Activated T-cell treated with anti-CD3 and anti-CD28 coated beads, Interleukin-2, amount 50 U/mL, for 72 hours (primary cell): ENCODE data around the gene SYNPR. TPM values are rescaled to one million over a fixed set of nuclear protein-coding genes. Genes with fewer than 3 reads are reported as not detected.

Experiments used
- ATAC-seq, 2 donors: fragments of 150-1000 bp; cut with Tn5 transposase; replicated peaks in 1 of 2; 2 replicates each; pipeline ENCODE4 v1.10.0; 2021; ENCODE audit warnings: moderate library complexity in 2 of 2, mild to moderate bottlenecking in 1 of 2
- DNase-seq, 2 donors: peaks; one replicate each; pipeline ENCODE4 v3.0.0; 2021 to 2022; ENCODE audit warnings: mixed read lengths in 1 of 2
- H3K27ac Mint-ChIP-seq: one replicate; pipeline ENCODE4 v1.8.0; 2022; ENCODE audit warnings: mild to moderate bottlenecking, moderate library complexity, mixed read lengths
- H3K27me3 Mint-ChIP-seq: one replicate; pipeline ENCODE4 v1.8.0; 2022; ENCODE audit warnings: low read depth, mixed read lengths
- H3K36me3 Mint-ChIP-seq, 2 donors: one replicate each; pipeline ENCODE4 v1.8.0; 2022; ENCODE audit warnings: mixed read lengths in 2 of 2, mild to moderate bottlenecking in 1 of 2; ENCODE audit not compliant: insufficient read depth in 2 of 2
- H3K4me1 Mint-ChIP-seq: one replicate; pipeline ENCODE4 v1.8.0; 2022; ENCODE audit warnings: low read depth, mixed read lengths
- H3K4me3 Mint-ChIP-seq, 2 donors: one replicate each; pipeline ENCODE4 v1.8.0; 2022; ENCODE audit warnings: mild to moderate bottlenecking in 2 of 2, mixed read lengths in 2 of 2, moderate library complexity in 2 of 2
- H3K9me3 Mint-ChIP-seq, 2 donors: one replicate each; pipeline ENCODE4 v1.8.0; 2022; ENCODE audit warnings: mixed read lengths in 2 of 2
- total RNA-seq, 2 donors: library from RNA; stranded (reverse); gene quantifications; one replicate each; pipeline ENCODE4 v1.2.3, GENCODE V29; 2022

SYNPR gene
- total RNA-seq, 2 donors from 2014 or later = not detected

DNA sequence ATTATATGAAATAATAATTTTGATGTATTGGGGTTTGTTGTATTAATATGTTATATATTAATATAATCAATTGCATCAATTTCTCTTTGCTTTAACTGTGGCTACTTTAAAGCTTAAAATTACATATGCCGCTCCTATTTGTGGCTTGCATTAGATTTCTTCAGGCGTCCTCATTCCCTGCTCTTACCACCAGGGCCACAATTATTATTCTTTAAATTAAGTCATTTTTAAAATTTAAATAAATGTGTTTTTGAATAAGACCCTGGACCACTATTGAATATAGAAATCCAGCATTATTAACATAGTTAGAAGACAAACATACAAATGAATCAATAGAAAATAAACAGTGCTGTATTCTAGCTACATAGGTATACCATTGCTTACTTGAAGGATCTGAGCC lies 318.9 kb downstream of the SYNPR start:
- DNase-seq (no peak), ATAC-seq (no peak)
- Mint-ChIP-seq H3K36me3 (no peaks in the 10 kb centered on the region), H3K4me1 (no peaks in the 10 kb centered on the region), H3K27me3 (no peaks in the 10 kb centered on the region), H3K27ac (no peak overlapping the region), H3K9me3 (peaks cover 0 to 2% of the 10 kb centered on the region in 2 donors), H3K4me3 (no peak overlapping the region)

DNA sequence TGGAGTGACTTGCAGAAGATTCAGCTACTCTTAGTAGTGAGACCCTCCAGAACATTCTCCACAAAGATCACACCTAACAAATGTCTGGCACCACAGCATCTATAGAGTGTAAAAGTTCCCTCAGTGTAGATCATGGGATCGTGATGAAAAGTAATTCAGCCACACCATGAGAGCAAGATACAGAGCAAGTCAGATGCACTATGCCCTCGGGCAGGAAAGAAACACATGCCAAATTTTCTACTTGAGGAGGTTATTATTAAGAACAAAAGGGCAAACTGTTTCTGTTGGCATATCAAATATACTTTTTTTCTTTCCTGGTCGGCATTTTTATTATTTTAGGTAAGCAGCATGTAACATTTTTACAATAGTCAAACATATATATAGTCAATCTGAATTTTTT lies 329.6 kb downstream of the SYNPR start:
- Mint-ChIP-seq H3K4me3 (no peak overlapping the region), H3K9me3 (no peaks in the 10 kb centered on the region), H3K4me1 (no peaks in the 10 kb centered on the region), H3K27me3 (no peaks in the 10 kb centered on the region), H3K36me3 (no peaks in the 10 kb centered on the region), H3K27ac (no peak overlapping the region)
- ATAC-seq (no peak), DNase-seq (no peak)

DNA sequence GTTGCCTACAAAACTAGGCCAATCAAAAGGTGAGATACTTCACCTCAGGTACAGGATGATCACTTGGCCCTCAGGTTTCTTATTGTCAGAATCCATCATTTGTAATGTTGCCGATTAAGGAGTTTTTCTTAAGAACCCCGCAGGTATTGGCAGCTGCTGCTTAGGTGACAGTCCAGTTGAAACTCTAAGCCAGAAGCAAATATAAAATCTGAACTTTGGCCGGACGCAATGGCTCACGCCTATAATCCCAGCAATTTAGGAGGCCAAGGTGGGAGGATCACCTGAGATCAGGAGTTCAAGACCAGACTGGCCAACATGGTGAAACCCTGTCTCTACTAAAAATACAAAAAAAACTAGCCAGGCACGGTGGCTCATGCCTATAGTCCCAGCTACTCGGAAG lies 331.3 kb downstream of the SYNPR start:
- no peaks in the 10 kb centered on the region for H3K9me3 Mint-ChIP-seq
- no peaks in the 10 kb centered on the region for H3K4me1 Mint-ChIP-seq
- no peak overlapping the region for H3K4me3 Mint-ChIP-seq
- no peak overlapping the region for H3K27ac Mint-ChIP-seq
- no peaks in the 10 kb centered on the region for H3K27me3 Mint-ChIP-seq
- ATAC-seq (no peak), DNase-seq (no peak)
- no peaks in the 10 kb centered on the region for H3K36me3 Mint-ChIP-seq

DNA sequence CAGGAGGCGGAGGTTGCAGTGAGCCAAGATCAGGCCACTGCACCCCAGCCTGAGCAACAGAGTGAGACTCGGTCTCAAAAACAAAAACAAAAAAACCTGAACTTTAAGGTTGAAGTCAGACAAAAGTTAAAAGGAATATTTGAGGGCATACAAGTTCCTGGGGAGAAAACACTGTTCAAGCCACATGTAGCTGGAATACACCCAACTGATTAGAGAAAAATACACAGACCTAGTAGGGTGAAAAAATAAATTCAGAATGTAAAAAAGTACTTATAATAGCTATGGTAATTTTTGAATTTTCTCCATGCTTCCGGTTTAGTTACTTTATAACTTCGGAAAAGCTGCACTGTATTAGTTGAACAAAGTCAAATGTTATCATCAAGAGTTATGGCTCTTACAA lies 331.7 kb downstream of the SYNPR start:
- H3K9me3 Mint-ChIP-seq = no peaks in the 10 kb centered on the region
- H3K36me3 Mint-ChIP-seq = no peaks in the 10 kb centered on the region
- ATAC-seq = no peak
- H3K4me1 Mint-ChIP-seq = no peaks in the 10 kb centered on the region
- no peak for DNase-seq
- H3K27me3 Mint-ChIP-seq = no peaks in the 10 kb centered on the region
- H3K27ac Mint-ChIP-seq = no peak overlapping the region
- H3K4me3 Mint-ChIP-seq = no peak overlapping the region

DNA sequence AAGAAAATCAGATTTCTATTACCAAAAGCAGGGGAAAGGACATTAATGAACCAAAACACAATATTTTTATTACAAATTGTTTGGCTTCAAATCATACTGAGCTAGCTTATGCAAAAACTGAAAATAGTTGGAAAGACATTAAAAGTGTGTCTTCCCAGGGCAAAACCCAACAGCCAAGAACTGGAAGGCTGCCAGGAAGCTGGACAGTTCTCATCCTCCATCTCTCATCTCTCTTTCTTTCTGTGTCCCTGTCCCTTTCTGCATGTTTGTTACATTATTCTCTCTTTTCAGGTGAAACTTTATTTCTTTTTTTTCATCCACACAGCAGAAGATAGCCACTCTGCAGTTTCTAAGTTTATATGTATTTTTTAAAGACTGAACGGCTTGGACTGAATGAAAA lies 333.3 kb downstream of the SYNPR start:
- Mint-ChIP-seq H3K9me3 (no peaks in the 10 kb centered on the region), H3K27me3 (no peaks in the 10 kb centered on the region)

DNA sequence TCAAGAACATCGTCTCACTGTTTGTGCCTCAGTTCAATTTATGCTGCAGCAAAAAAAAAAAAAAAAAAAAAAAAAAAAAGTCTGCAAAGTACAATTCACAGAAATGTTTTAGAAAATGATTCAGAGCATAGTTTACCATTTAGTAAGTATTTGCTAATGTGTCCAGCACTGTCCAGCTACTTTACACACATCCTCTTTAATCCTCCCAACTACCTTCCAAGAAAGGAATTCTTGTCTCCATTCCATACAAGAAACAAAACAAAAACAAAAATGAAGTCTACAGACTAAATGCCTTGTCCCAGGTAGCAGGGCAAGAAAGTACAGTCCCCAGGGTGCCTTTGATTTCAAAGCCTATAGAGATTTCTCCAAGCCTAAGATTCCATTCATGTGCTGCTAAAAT lies 335.5 kb downstream of the SYNPR start:
- H3K4me1 Mint-ChIP-seq = no peaks in the 10 kb centered on the region
- DNase-seq = no peak
- H3K27ac Mint-ChIP-seq = no peak overlapping the region
- ATAC-seq = no peak
- H3K4me3 Mint-ChIP-seq = no peak overlapping the region
- no peaks in the 10 kb centered on the region for H3K27me3 Mint-ChIP-seq
- H3K36me3 Mint-ChIP-seq = no peaks in the 10 kb centered on the region
- H3K9me3 Mint-ChIP-seq = no peaks in the 10 kb centered on the region

More for the DNA sequence above, 333.3 kb downstream of the SYNPR start:
- no peak for ATAC-seq
- no peak overlapping the region for H3K27ac Mint-ChIP-seq
- no peak overlapping the region for H3K4me3 Mint-ChIP-seq
- H3K36me3 Mint-ChIP-seq = no peaks in the 10 kb centered on the region
- H3K4me1 Mint-ChIP-seq = no peaks in the 10 kb centered on the region
- DNase-seq = no peak

DNA sequence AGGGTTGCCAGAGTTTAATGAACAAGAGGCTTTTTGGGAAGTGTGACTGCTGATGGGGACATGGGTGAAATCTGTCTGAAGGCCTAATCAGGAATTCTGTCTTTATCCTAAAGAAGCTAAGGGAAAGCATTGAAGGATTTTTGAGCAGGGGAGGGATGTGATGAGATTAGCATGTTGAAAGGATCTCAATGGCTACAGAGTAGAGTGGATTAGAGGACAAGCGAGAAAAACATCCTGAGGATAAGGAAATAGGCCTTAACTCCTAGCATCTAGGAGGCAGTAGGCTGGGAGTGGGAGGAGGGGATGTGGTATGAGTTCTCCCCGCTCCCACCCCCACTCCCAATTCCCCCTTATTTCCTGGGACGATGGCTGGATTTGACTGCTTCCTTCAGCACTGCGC lies 339.3 kb downstream of the SYNPR start:
- no peaks in the 10 kb centered on the region for H3K4me1 Mint-ChIP-seq
- no peak overlapping the region for H3K4me3 Mint-ChIP-seq
- no peak for DNase-seq
- no peaks in the 10 kb centered on the region for H3K36me3 Mint-ChIP-seq
- ATAC-seq = no peak
- H3K27me3 Mint-ChIP-seq = no peaks in the 10 kb centered on the region
- H3K9me3 Mint-ChIP-seq = peaks cover 0 to 3% of the 10 kb centered on the region in 2 donors
- H3K27ac Mint-ChIP-seq = no peak overlapping the region

DNA sequence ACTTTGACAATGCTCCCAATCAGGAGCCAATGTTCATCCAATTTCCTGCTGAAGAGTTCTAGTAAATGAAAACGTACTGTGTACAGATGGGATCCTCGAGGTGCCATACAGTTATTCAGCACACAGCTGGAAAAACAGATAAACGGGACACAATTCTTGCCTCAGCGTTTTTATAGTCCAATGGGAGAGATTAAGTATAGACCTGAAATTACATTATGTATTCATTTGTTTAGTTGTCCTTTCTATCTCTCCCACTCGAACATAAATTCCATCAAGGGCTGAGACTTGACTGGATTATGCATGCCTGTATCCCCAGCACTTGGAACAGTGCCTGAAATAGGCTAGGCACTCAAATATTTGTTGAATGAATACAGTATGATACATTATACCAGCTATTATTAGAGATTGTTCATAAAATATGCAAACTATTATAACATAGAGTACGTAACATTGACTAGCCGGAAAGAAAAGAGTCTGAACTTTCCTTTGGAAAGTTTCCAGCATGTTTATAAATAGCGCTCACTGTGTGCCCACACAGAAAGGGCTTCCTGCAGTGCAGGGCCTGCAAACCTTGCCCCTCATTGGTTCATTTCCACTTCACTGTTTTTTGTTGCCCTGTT lies 346.9 kb downstream of the SYNPR start:
- no peak overlapping the region for H3K27ac Mint-ChIP-seq
- H3K9me3 Mint-ChIP-seq = peaks cover 0 to 4% of the 10 kb centered on the region in 2 donors
- DNase-seq = no peak
- no peaks in the 10 kb centered on the region for H3K27me3 Mint-ChIP-seq
- ATAC-seq = no peak
- no peak overlapping the region for H3K4me3 Mint-ChIP-seq
- no peaks in the 10 kb centered on the region for H3K4me1 Mint-ChIP-seq
- no peaks in the 10 kb centered on the region for H3K36me3 Mint-ChIP-seq

DNA sequence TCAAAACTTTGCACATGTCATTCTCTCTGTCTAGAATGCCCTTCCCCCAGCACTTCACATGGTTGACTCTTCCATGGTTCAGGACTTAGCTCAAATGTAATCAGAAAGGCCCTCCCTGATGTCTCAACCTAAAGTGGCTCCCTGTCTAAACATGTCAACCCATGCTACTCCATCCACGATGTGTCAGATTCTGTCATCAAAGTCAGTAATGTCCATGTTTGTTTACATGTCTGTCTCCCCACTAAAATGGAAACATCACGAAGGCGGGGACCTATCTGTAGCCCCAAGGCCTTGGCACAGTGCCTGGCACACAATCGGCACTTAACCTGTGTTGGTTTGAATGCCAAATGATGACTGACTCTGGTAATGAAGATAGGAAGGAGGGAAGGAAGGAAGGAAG lies 353.6 kb downstream of the SYNPR start:
- Mint-ChIP-seq H3K27me3 (no peaks in the 10 kb centered on the region), H3K36me3 (no peaks in the 10 kb centered on the region), H3K4me1 (no peaks in the 10 kb centered on the region), H3K9me3 (peaks cover 3 to 9% of the 10 kb centered on the region in 2 donors), H3K4me3 (no peak overlapping the region), H3K27ac (no peak overlapping the region)
- ATAC-seq (no peak), DNase-seq (no peak)

DNA sequence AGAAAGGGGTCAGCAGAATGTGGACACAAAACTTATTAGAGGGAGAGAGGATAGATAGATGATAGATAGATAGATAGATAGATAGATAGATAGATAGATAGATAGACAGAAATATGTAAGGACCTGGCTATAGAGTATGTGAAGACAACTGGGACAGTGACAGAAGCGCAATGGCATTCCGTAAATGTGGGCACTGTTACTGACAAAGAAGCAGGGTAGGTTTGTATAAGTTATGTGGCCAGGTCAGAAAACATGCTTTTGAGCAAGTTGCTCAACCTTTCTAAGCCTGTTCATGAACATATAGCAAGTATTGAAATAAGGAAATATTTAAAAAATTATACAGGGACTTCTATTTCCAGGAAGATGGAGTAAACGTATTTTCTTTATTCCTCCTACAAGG lies 357.1 kb downstream of the SYNPR start:
- Mint-ChIP-seq H3K27ac (no peak overlapping the region), H3K4me3 (no peak overlapping the region), H3K9me3 (peaks cover 3 to 11% of the 10 kb centered on the region in 2 donors), H3K4me1 (no peaks in the 10 kb centered on the region), H3K27me3 (no peaks in the 10 kb centered on the region), H3K36me3 (no peaks in the 10 kb centered on the region)
- ATAC-seq (no peak), DNase-seq (no peak)

DNA sequence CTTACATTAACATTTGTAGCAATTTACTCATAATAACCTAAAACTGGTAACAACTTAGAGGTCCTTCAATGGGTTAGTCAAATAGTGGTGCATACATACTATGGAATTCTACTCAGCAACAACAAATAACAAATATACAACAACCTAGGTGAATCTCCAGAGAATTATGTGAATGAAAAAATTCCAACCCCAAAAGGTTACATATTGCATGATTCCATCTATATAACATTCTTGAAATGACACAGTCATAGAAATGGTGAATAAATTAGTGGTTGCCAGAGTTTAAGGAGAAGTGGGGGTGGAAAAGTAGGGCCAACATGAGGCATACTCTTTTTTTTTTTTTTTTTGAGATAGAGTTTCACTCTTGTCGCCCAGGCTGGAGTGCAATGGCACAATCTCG lies 361.7 kb downstream of the SYNPR start:
- Mint-ChIP-seq H3K9me3 (peaks cover 2 to 11% of the 10 kb centered on the region in 2 donors), H3K27me3 (no peaks in the 10 kb centered on the region), H3K36me3 (peaks cover 0 to 3% of the 10 kb centered on the region in 2 donors), H3K27ac (no peak overlapping the region), H3K4me1 (no peaks in the 10 kb centered on the region), H3K4me3 (no peak overlapping the region)
- DNase-seq (no peak), ATAC-seq (no peak)

DNA sequence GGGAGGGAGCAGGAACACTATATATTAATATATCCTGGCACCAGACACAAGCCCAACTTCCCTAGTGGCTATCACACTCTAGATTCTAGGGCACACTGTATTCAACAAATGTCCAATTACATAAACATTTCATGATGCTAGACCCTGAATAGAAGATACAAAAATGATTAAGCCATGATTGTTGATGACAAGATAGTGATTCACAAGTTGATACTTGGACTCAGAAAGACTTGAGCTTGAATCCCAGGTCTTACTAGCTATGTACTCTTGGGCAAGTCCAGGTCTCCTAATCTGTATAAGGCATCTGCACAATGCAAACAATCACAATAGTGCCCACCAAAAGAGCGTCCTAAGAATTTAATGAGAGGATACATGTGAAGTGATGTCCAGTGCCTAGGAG lies 364.4 kb downstream of the SYNPR start:
- H3K4me3 Mint-ChIP-seq = no peak overlapping the region
- H3K36me3 Mint-ChIP-seq = peaks cover 0 to 3% of the 10 kb centered on the region in 2 donors
- H3K27ac Mint-ChIP-seq = no peak overlapping the region
- DNase-seq (no peak), ATAC-seq (no peak)
- no peaks in the 10 kb centered on the region for H3K4me1 Mint-ChIP-seq
- H3K27me3 Mint-ChIP-seq = no peaks in the 10 kb centered on the region
- H3K9me3 Mint-ChIP-seq = peaks cover 4 to 14% of the 10 kb centered on the region in 2 donors

DNA sequence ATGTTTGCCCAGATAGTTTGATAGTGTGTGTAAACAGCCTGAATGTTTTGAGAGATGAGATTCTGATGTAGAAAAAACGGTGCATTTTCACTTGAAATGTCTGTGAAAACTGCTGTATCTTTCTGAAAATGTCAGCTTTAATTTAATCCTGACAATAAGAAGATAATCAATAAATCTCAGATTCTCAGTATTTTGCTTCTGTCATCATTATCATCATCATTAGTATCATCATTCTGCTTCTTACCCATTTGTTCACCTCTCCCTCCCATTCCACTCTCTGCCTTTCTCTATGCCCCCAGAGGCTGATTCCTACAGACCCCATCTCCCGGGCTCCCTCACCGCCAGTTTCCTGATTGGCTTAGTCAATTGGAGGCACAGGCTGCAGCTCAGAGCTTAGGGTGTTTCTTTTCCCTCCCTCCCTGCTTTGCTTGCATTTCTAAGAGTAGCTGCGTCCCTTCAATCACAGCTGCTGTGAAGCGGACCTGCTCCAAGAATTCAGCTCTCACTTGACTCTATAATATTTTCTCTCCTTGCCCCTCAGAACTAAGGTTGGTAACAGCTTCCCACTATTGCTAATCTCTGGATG lies 366.2 kb downstream of the SYNPR start:
- Mint-ChIP-seq H3K4me3 (no peak overlapping the region), H3K27me3 (no peaks in the 10 kb centered on the region), H3K9me3 (peaks cover 4 to 18% of the 10 kb centered on the region in 2 donors), H3K4me1 (no peaks in the 10 kb centered on the region), H3K27ac (no peak overlapping the region), H3K36me3 (peaks cover 0 to 3% of the 10 kb centered on the region in 2 donors)
- DNase-seq = no peak
- ATAC-seq = no peak
